RKO (cell line): ENCODE data around the gene SETD1B.
"Not testable (repeated sequence)": the region's sequence is repeated elsewhere in the genome, so short reads cannot be mapped to it uniquely, and the experiment has no call there.

ENCODE experiments used
- DNase-seq: peaks from one replicate; pipeline ENCODE4 v3.0.0-alpha.2; 2016; ENCODE audit warnings: low spot score

Gene SETD1B

GRCh38 chr12:121803861-121804416 is at the start of gene SETD1B:
TSS of gene SETD1B (plus strand) at chr12:121804009. CDS start at chr12:121804738, 729 bp downstream.
- peak; percentile 72 for DNase-seq

- DNase-seq, result no peak
These were observed 49.0 kb upstream of the SETD1B start for GRCh38 chr12:121754836-121755235.

GRCh38 chr12:121755591-121755990 is 48.2 kb upstream of the SETD1B start:
- DNase-seq, result no peak

GRCh38 chr12:121758536-121758935 is 45.3 kb upstream of the SETD1B start:
- DNase-seq, result not testable (repeated sequence)

DNA sequence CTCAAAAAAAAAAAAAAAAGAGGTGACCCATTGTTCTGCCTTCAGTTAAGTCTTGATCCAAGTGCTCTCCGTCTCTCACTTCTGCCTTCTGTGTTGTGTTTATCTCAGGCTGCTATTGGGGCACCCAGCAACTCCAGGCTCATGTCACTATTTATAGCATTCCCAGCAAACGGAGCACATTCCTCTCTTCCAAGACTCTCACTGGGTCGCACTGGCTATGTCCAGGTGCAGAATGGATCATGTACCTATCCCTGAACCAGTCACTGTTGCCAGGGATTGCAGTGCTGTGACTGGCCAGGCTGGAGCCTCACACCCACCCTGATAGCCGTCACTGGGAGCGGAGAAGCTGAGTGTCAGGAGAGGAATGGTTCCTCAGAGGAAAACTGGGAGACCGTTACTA is 41.5 kb upstream of the SETD1B start:
- no peak for DNase-seq

- DNase-seq, result no peak
These were observed 39.0 kb upstream of the SETD1B start for GRCh38 chr12:121764808-121765207.

DNA sequence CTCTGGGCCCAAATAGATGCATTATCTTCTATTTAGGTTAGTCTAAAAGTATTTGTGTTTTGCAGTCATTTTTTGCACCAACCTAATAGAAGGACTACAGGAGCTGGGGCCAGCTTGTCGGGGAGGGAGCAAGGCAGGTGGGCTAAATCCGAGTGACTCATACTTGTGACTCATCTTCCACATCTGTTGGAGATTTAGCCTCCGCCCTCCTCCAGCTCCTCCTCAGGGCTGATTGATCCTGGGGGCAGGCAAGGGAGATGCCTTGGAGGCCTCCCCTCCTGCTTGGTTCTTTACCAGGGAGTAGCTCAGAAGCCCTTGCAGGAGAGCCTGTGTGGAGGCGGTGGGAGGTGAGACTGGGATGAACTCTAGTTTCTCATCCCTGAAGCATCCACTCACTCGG is 38.2 kb upstream of the SETD1B start:
- peak; percentile 72 for DNase-seq

GRCh38 chr12:121766290-121767039 is 37.3 kb upstream of the SETD1B start:
- no peak for DNase-seq

- no peak for DNase-seq
These were observed 36.2 kb upstream of the SETD1B start for GRCh38 chr12:121767525-121768016.

GRCh38 chr12:121769297-121769830 is 34.4 kb upstream of the SETD1B start:
- no peak for DNase-seq

DNA sequence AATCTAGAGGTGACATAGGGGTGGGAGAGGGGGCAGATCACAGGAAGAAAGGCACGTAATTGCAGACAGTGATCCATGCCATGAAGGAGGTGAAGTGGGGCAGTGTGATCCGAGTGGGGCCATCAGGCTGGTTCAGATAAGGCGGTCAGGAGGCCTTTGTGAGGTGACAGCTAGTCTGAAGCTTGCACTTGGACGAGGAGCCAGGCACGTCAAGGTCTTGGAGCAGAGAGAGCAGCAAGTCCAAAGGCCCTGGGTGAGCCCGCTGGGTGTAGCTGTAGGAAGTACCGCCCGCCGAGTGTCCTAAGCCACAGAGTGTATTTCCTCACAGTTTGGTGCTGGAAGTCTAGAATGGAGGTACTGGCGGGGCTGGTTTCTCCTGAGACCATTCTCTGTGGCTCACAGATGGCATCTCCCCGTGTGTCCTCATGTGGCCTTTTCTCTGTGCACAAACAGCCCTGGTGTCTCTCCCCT is 33.9 kb upstream of the SETD1B start:
- DNase-seq, result no peak

DNA sequence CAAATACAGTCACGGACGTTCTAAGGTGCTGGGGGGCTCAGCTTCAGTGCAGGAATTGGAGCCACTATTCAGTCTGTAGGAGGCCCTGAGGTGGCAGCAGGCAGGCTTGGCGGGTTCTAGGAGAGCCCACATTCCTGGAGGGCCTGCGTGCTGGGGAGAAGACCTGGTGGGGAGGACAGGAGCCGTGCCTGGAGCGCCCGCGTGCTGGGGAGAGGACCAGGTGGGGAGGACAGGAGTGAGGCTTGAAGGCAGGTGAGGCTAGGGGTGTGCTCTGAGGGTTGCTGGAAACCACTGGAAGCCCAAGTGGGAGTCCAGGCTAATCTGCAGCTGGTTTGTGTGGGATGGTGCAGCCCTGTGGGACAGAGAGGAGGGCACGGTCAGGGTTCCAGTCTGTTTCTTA is 33.4 kb upstream of the SETD1B start:
- DNase-seq, result no peak

DNA sequence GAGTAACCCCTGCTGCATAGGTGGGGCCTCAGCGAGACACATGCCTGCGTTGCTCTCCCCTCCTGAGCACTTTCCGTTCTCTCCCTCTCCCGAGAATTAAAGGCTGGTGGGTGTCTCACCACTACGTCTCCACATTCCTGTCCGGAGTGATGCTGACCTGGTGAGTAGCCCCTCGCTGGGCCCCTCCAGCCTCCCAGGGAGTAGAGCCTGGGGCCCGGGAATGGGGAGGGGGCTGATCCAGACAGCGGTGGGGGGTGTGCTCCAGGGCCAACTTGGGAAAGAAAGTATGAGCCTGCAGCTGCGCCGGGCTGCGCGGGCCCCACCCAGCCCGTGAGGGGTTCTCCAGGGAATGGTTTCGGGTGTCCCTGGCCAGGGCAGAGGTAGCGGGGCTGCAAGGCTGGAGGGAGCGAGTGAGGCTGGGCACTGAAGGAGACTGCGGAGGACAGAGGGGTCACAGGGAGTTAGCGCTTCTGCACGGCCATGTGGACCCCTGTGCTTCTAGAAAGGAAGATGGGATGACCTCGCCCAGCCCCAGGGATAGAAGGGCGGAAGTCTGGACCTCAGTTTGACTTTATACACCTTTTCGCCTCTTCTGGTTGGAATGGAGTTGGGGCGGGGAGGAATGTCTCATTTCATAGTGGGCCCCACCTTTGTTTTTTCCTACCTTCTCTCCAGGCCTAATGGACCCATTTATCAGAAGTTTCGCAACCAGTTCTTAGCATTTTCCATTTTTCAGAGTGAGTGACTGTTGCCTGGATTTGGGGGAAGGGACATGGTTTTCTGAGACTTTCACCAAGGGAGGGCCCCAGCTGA is 32.8 kb upstream of the SETD1B start:
- no peak for DNase-seq

- peak; percentile 63 for DNase-seq
These were observed 30.6 kb upstream of the SETD1B start for GRCh38 chr12:121773011-121773777.

- DNase-seq, result no peak
These were observed 28.8 kb upstream of the SETD1B start for GRCh38 chr12:121774968-121775474.

- DNase-seq, result no peak
These were observed 28.3 kb upstream of the SETD1B start for GRCh38 chr12:121775501-121775900.

DNA sequence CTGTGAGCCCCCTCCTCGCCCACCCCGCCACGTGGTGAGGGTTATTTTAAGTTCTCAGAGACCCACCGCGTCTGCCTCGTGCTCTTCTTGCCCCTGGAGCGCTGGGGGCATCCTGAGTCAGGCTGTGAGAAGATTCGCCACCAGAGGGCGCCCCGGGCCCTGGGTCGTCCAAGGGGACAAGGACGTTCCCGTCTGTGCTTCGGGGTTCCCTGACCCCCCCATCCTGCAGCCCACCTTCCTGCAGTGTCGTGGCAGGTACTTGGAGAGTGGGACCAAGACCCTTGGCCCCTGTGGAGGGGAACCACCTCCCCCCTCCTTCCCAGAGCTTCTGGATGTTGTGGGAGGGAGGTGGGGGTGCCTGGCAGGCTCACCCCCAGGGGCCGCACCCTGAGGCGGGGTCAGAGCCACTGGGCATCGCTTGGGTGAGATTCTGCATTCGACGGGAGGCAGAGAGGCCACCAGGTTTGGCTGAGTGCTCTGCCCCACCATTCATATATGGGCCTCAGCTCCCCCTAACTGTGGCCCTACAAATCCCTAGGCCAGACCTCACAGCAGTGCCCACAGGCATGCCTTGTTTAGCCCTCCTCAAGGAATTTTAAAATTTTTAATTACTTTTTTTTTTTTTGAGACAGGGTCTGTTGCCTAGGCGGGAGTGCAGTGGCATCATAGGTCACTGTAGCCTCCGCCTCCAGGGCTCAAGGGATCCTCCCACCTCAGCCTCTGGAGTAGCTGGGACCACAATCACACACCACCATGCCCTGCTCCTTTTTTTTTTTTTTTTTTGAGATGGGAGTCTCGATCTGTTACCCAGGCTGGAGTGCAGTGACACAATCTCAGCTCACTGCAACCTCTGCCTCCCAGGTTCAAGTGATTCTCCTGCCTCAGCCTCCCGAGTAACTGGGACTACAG is 27.4 kb upstream of the SETD1B start:
- peak; percentile 73 for DNase-seq

- DNase-seq, result no peak
These were observed 25.0 kb upstream of the SETD1B start for GRCh38 chr12:121778567-121779421.

- no peak for DNase-seq
These were observed 24.4 kb upstream of the SETD1B start for GRCh38 chr12:121779422-121779895.
